Peyer's patch (tissue), 4 donors: ENCODE data around the gene MYO7A. TPM values are rescaled to one million over a fixed set of nuclear protein-coding genes. Genes with fewer than 3 reads are reported as not detected.

ENCODE experiments used
- DNase-seq, 3 donors: peaks; one replicate each; pipeline ENCODE4 v3.0.0-alpha.2; 2017 to 2019
- H3K27ac ChIP-seq, 4 donors: fragments of 200-600 bp; sonication (generic); one replicate each; pipeline ENCODE4 v1.5.1; 2016 to 2019
- H3K27me3 ChIP-seq, 2 donors: fragments of 200-600 bp; sonication (generic); one replicate each; pipeline ENCODE4 v1.5.1; 2019
- H3K36me3 ChIP-seq, 3 donors: fragments of 200-600 bp; sonication (generic); one replicate each; pipeline ENCODE4 v1.5.1; 2016 to 2019
- H3K4me1 ChIP-seq, 4 donors: fragments of 200-600 bp; sonication (generic); one replicate each; pipeline ENCODE4 v1.5.1; 2016 to 2019
- H3K4me3 ChIP-seq, 4 donors: fragments of 200-600 bp; sonication (generic); 1 replicate in 3 of 4; 2 replicates in 1 of 4; pipeline ENCODE4 v1.5.1; 2016 to 2019; ENCODE audit warnings: mild to moderate bottlenecking in 1 of 4
- H3K9me3 ChIP-seq, 4 donors: fragments of 200-600 bp; sonication (generic); one replicate each; pipeline ENCODE4 v1.5.1; 2016 to 2019; ENCODE audit warnings: mild to moderate bottlenecking in 1 of 4
- CTCF ChIP-seq, 6 experiments: fragments of 450-650 bp in 4 of 6; fragments of 200-600 bp in 2 of 6; sonication (generic) in 1 of 6; IDR thresholded peaks; one replicate each; pipeline ENCODE4 v1.5.1; 2017 to 2019; ENCODE audit warnings: antibody characterized with exemption in 6 of 6, mild to moderate bottlenecking in 3 of 6, moderate library complexity in 1 of 6
- POLR2A ChIP-seq, 2 donors: fragments of 450-650 bp; IDR thresholded peaks; one replicate each; pipeline ENCODE4 v1.5.1; 2017; ENCODE audit warnings: antibody characterized with exemption in 2 of 2, mild to moderate bottlenecking in 2 of 2, moderate library complexity in 2 of 2
- total RNA-seq, 4 donors: library from RNA; depleted of rRNA; stranded (reverse); fragments of >200 nt; gene quantifications; one replicate each; pipeline ENCODE4 v1.1.0, GENCODE V29; 2016

The MYO7A gene
- total RNA-seq, 4 donors from 2014 or later = 6.1 to 15.7 (median 7.1) TPM

- no peak for TF ChIP-seq CTCF (IDR thresholded peaks at IDR 0.05)
- no peak for TF ChIP-seq POLR2A (IDR thresholded peaks at IDR 0.05)
- H3K4me3 ChIP-seq = no peak overlapping the region
Measured at GRCh38 chr11:77106321-77106720, 21.7 kb upstream of the MYO7A start.

DNA sequence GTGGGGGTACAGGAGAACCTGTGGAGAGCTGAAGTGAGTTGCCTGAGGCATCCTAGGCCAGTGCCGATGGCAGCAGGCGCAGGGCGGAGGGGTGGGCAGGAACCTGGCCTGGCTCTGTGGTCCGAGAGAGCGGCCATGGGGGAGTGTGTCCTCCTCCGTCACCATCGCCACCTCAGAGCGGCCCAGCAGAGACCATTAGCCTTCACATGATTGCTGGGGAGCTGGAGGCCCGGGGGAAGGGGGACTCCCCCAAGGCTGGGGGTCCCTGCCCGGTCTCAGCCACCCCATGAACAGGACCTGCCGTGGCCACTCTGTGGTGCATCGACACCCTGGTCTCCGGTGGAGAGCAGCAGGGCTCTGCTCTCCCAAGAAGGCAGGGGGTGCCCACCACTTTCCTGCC lies 21.3 kb upstream of the MYO7A start:
- Histone ChIP-seq H3K27ac (peak overlapping the region in 3 of 4 donors; percentile 12 to 93 (median 66)), H3K9me3 (no peaks in the 10 kb centered on the region), H3K36me3 (peaks cover 0 to 11% (median 0%) of the 10 kb centered on the region in 3 donors), H3K4me3 (no peak overlapping the region), H3K27me3 (no peaks in the 10 kb centered on the region), H3K4me1 (peaks cover 0 to 67% (median 7%) of the 10 kb centered on the region in 4 donors)
- no peak for DNase-seq
- TF ChIP-seq POLR2A (IDR thresholded peaks at IDR 0.05) (no peak), CTCF (IDR thresholded peaks at IDR 0.05) (no peak)

More at GRCh38 chr11:77106321-77106720, 21.7 kb upstream of the MYO7A start:
- peak overlapping the region in 3 of 4 donors; percentile 12 to 93 (median 39) for H3K27ac ChIP-seq
- peaks cover 0 to 65% (median 7%) of the 10 kb centered on the region in 4 donors for H3K4me1 ChIP-seq
- H3K9me3 ChIP-seq = no peaks in the 10 kb centered on the region
- no peaks in the 10 kb centered on the region for H3K27me3 ChIP-seq
- peak in 2 of 3 donors; percentile 67 to 73 for DNase-seq
- peaks cover 0 to 11% (median 0%) of the 10 kb centered on the region in 3 donors for H3K36me3 ChIP-seq

GRCh38 chr11:77107950-77108349 lies 20.1 kb upstream of the MYO7A start:
- Histone ChIP-seq H3K4me3 (peak overlapping the region in 1 of 4 donors; percentile 9), H3K4me1 (peaks cover 0 to 79% (median 7%) of the 10 kb centered on the region in 4 donors), H3K9me3 (no peaks in the 10 kb centered on the region), H3K27ac (peak overlapping the region in 3 of 4 donors; percentile 43 to 93 (median 66)), H3K27me3 (no peaks in the 10 kb centered on the region), H3K36me3 (peaks cover 0 to 8% (median 0%) of the 10 kb centered on the region in 3 donors)
- peak; percentile 24 to 85 (median 79) for DNase-seq
- no peak for TF ChIP-seq POLR2A (IDR thresholded peaks at IDR 0.05)
- no peak for TF ChIP-seq CTCF (IDR thresholded peaks at IDR 0.05)

DNA sequence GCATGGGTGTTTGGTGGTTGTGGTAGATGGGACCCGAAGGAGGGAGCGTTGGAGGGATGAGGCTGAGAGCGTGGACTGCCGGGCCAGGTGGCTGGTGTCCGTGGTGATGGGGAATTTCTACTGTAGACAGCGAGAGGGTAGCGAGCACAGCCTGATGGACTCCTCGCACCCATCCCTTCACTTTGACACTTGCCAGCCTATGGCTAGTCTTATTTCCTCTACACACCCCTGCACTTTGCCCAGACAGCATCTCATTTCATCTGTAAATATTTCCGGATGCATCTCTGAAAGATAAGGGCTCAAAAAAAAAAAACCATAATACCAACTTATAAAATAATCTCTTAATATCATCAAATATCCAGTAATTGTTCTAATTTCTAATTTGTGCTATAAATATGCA lies 19.6 kb upstream of the MYO7A start:
- peak in 2 of 3 donors; percentile 63 to 80 for DNase-seq
- peak overlapping the region in 1 of 4 donors; percentile 9 for H3K4me3 ChIP-seq
- no peaks in the 10 kb centered on the region for H3K27me3 ChIP-seq
- peaks cover 0 to 3% (median 0%) of the 10 kb centered on the region in 3 donors for H3K36me3 ChIP-seq
- peak overlapping the region in 3 of 4 donors; percentile 32 to 93 (median 66) for H3K27ac ChIP-seq
- peaks cover 0 to 83% (median 7%) of the 10 kb centered on the region in 4 donors for H3K4me1 ChIP-seq
- no peaks in the 10 kb centered on the region for H3K9me3 ChIP-seq
- TF ChIP-seq POLR2A (IDR thresholded peaks at IDR 0.05) (no peak), CTCF (IDR thresholded peaks at IDR 0.05) (no peak)

DNA sequence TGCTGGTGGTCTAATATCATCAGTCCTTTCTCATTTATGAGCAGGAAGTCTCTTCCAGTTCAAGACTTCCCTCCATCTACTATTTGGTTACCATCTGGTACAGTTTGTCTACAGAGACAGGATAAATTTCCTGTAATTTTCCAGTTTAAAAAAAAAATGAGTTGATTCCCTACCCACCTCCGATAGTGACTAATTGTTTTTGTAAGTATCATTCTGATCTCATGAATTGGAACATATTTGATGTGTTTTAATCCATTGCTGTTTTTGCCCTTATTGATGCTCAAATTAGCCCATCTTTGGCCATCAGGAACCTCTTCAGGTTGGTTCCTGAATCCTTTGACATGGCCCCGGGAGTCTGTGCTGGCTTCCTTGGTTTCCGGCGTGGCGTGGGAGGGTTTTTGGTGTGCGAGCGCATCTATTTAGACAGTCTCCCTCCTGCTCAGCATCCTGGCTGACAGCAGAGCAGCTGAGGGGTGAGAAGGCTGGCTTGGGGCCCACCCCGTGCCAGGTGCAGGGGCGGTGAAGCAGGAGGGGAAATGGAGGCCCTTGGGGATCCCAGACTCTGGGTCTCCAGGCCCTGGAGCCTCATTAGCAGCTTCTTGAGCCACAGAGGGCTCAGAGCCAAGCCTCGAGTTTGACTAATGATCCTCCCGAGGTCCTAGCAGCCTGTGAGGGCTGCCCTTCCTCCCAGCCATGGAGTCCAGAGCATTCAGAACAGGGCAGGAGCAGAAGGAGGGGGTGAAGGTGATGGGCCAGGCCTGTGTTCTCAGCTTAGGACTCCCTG lies 18.6 kb upstream of the MYO7A start:
- peaks cover 0 to 7% (median 0%) of the 10 kb centered on the region in 3 donors for H3K36me3 ChIP-seq
- no peaks in the 10 kb centered on the region for H3K27me3 ChIP-seq
- no peaks in the 10 kb centered on the region for H3K9me3 ChIP-seq
- TF ChIP-seq CTCF (IDR thresholded peaks at IDR 0.05) (no peak), POLR2A (IDR thresholded peaks at IDR 0.05) (no peak)
- peak overlapping the region in 1 of 4 donors; percentile 49 for H3K27ac ChIP-seq
- DNase-seq = no peak
- H3K4me1 ChIP-seq = peaks cover 0 to 83% (median 7%) of the 10 kb centered on the region in 4 donors
- H3K4me3 ChIP-seq = no peak overlapping the region
